ENCODE measurements around the gene GRIK4.

DNA sequence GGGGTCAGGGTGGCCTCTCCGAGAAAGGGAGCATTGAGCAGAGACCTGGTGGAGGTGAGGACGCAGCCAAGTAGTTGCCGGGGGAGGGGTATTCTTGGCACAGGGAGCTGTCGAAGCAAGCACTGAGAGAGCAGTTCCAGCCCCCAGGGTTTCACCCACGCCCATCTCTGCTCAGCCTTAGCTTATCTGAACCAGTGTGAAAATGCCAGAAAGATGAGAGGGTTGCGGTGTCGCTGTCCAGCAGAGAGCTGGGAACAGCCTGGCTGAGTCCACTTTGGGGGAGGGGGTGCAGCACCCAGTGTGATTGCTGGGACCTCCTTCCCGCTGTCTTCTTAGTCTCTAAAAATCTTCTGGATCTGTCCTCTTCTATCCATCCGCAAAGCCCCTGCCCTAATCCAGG is 389.1 kb downstream of the GRIK4 start:
- TF ChIP-seq, protein P1, sequence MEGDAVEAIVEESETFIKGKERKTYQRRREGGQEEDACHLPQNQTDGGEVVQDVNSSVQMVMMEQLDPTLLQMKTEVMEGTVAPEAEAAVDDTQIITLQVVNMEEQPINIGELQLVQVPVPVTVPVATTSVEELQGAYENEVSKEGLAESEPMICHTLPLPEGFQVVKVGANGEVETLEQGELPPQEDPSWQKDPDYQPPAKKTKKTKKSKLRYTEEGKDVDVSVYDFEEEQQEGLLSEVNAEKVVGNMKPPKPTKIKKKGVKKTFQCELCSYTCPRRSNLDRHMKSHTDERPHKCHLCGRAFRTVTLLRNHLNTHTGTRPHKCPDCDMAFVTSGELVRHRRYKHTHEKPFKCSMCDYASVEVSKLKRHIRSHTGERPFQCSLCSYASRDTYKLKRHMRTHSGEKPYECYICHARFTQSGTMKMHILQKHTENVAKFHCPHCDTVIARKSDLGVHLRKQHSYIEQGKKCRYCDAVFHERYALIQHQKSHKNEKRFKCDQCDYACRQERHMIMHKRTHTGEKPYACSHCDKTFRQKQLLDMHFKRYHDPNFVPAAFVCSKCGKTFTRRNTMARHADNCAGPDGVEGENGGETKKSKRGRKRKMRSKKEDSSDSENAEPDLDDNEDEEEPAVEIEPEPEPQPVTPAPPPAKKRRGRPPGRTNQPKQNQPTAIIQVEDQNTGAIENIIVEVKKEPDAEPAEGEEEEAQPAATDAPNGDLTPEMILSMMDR (IDR thresholded peaks at IDR 0.05; ENCODE audit: insufficient read depth, low read depth, low read length) = no peak
- no peak for TF ChIP-seq EZH2 (IDR thresholded peaks at IDR 0.05; ENCODE audit: insufficient read depth, low read length)
